Measurements from ENCODE around the gene ZNF366.

ZNF366 gene

DNA sequence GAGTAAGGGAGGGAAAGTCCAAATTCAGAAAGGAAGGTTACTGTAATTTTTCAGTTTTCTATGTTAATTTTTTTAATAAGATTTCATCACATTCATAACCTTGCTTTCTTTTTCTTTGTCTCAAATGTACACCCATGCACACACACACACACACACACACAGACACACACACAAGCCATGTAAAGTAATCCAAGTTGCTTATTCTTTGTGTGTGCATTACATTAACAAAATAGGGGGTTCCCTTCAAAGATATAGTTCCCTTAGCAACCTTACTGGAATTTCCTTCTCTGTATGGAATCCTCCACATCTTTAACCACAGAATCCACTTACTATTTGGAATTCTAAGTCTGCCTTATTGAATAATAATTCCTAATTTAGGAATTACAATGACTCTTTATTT lies 32.7 kb downstream of the ZNF366 start:
- no peak for TF ChIP-seq CTCF (IDR thresholded peaks at IDR 0.05; ENCODE audit: low read depth, low read length)
- H3K4me3 ChIP-seq (ENCODE audit: low read depth, low read length): no peak overlapping the region

- TF ChIP-seq CTCF (IDR thresholded peaks at IDR 0.05; ENCODE audit: low read depth, low read length): no peak
These were observed 33.1 kb downstream of the ZNF366 start for GRCh38 chr5:72474046-72474500.

GRCh38 chr5:72472666-72473422 lies 34.4 kb downstream of the ZNF366 start:
- H3K4me3 ChIP-seq (ENCODE audit: low read depth, low read length): no peak overlapping the region
- no peak for TF ChIP-seq CTCF (IDR thresholded peaks at IDR 0.05; ENCODE audit: low read depth, low read length)

More at GRCh38 chr5:72474046-72474500, 33.1 kb downstream of the ZNF366 start:
- H3K4me3 ChIP-seq (ENCODE audit: low read depth, low read length): no peak overlapping the region

DNA sequence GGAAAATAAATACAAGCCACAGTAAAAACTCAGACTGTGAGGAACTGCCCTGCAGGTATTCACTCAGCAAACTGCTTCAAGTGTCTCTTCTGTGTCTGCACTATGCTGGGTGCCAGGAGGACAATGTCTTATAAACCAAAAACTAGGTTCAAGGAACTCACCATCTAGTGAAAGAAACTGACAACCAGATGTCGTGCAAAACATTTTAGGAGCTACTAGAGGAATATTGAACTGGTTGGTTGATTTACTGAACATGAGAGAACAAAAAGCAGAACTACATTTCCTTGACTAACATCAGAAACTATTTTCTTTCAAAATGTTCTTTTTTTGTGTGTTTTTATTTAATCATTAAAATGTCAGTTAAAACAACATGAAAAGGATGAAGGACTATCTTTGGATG lies 35.2 kb downstream of the ZNF366 start:
- TF ChIP-seq CTCF (IDR thresholded peaks at IDR 0.05; ENCODE audit: low read depth, low read length): no peak
- no peak overlapping the region for H3K4me3 ChIP-seq (ENCODE audit: low read depth, low read length)

GRCh38 chr5:72470826-72471225 lies 36.4 kb downstream of the ZNF366 start:
- no peak overlapping the region for H3K4me3 ChIP-seq (ENCODE audit: low read depth, low read length)
- TF ChIP-seq CTCF (IDR thresholded peaks at IDR 0.05; ENCODE audit: low read depth, low read length): no peak

GRCh38 chr5:72468606-72469005 lies 38.6 kb downstream of the ZNF366 start:
- H3K4me3 ChIP-seq (ENCODE audit: low read depth, low read length): no peak overlapping the region
- no peak for TF ChIP-seq CTCF (IDR thresholded peaks at IDR 0.05; ENCODE audit: low read depth, low read length)

DNA sequence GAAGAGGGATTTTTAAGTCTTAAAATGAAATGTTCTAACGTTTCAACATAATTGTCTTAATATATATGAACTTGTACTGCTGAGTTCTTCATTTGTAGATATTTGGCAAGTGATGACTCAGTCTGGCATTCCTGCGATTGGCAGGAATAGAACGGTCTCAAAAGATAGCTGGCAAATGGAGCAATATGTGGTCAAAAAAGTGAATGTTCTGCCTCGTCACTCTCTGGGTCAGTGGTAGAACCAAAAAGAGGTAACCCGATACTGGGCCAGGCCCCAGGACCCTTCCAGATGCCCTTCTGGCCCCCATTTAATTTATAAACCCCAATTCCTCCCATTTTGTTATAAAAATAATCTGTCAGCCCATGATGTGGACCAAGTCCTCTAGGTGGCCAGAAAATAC lies 39.2 kb downstream of the ZNF366 start:
- H3K4me3 ChIP-seq (ENCODE audit: low read depth, low read length): no peak overlapping the region
- TF ChIP-seq CTCF (IDR thresholded peaks at IDR 0.05; ENCODE audit: low read depth, low read length): no peak

Data from WI38 (cell line).